Muscle layer of duodenum (tissue), 2 donors: ENCODE measurements around the gene TTC5.
A peak's percentile ranks its signal among the peaks of the same experiment; 100 is the strongest.
"Not testable (repeated sequence)": the region's sequence is repeated elsewhere in the genome, so short reads cannot be mapped to it uniquely, and the experiment has no call there.

Experiments
- H3K27ac ChIP-seq: one replicate; pipeline ENCODE4 v1.7.0; 2013; ENCODE audit warnings: mild to moderate bottlenecking, low read length
- H3K27me3 ChIP-seq: one replicate; pipeline ENCODE4 v1.7.0; 2013; ENCODE audit warnings: low read depth, mild to moderate bottlenecking, control low read depth, low read length
- H3K36me3 ChIP-seq, 2 donors: one replicate each; pipeline ENCODE4 v1.7.0; 2013; ENCODE audit warnings: low read length in 2 of 2, control low read depth in 1 of 2, mild to moderate bottlenecking in 1 of 2; ENCODE audit not compliant: insufficient read depth in 2 of 2, control insufficient read depth in 1 of 2
- H3K4me1 ChIP-seq, 2 donors: one replicate each; pipeline ENCODE4 v1.7.0; 2013; ENCODE audit warnings: low read length in 2 of 2, mild to moderate bottlenecking in 2 of 2, control low read depth in 1 of 2, moderate library complexity in 1 of 2; ENCODE audit not compliant: insufficient read depth in 2 of 2, control insufficient read depth in 1 of 2
- H3K4me3 ChIP-seq, 2 donors: one replicate each; pipeline ENCODE4 v1.7.0; 2013; ENCODE audit warnings: low read length in 2 of 2, low read depth in 1 of 2, mild to moderate bottlenecking in 1 of 2
- H3K9me3 ChIP-seq, 2 donors: one replicate each; pipeline ENCODE4 v1.7.0; 2013; ENCODE audit warnings: low read length in 2 of 2, control low read depth in 1 of 2, mild to moderate bottlenecking in 1 of 2; ENCODE audit not compliant: control insufficient read depth in 1 of 2
- donor health status: healthy.

The TTC5 gene, protein sequence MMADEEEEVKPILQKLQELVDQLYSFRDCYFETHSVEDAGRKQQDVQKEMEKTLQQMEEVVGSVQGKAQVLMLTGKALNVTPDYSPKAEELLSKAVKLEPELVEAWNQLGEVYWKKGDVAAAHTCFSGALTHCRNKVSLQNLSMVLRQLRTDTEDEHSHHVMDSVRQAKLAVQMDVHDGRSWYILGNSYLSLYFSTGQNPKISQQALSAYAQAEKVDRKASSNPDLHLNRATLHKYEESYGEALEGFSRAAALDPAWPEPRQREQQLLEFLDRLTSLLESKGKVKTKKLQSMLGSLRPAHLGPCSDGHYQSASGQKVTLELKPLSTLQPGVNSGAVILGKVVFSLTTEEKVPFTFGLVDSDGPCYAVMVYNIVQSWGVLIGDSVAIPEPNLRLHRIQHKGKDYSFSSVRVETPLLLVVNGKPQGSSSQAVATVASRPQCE

DNA sequence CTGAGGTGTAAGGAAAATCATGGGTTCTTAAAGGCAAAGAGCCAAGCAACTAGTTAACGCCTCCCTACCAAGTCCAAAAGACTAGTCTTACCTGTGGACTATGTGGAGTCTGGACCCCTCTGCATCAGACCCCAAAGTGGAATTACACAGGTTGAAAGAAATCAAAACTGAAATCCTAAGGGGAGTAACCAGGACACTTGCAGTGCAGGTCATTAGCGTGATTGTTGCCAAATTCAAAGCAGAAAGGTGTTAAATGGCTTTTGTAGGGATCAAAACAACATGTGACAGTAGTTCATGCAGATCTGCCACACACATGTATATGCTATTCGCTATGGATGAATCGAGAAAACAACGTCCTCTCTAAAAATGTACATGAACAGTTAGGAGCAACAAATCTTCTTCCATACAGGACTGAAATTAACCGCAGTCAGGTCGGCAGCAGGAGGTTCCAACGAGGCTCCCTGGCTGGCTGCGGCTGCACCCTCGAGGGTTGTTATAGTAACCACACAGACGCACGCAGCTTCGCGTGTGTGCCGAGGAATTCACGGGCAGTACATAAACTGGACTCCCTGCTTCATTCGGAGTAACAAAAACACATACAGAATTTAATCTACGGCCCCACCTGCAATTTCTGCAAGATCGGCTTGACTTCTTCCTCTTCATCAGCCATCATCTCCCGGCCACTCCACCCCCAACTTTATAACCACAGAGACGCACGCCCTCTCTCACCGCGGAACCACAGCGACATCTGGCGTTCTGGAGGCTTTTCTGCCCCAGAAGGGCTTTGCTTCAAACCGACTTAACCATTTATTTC is at the start of gene TTC5:
TSS of gene TTC5 (minus strand) at position 687 of the 814 bp plus-strand sequence. CDS start at position 673, 14 bp downstream.
- H3K9me3 ChIP-seq, result no peaks in the 10 kb centered on the region
- H3K27ac ChIP-seq, result no peak within 1 kb of the TSS
- peak within 1 kb of the TSS; percentile 88 to 89 for H3K4me3 ChIP-seq
- peaks cover 10 to 20% of the 10 kb centered on the region in 2 donors for H3K4me1 ChIP-seq
- no peaks in the 10 kb centered on the region for H3K27me3 ChIP-seq
- H3K36me3 ChIP-seq, result peaks cover 13 to 16% of the 10 kb centered on the region in 2 donors

DNA sequence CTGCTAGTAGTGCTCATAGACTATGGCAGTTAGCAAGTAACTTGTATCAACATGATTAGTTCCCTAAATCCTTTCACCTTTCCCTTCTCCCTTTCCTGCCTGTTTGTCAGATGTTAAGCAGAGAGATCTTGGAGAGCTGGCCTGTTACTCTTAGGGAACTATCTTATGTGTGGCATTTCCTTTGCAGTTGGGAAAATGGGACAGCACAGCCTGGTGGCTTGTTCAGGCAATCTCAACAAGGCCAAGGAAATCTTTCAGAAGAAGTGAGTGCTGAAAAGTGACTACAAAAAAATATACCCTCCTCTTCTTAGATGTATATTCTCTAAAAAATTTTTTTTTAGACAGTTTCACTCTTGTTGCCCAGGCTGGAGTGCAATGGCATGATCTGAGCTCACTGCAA is 45.1 kb upstream of the TTC5 start:
- H3K36me3 ChIP-seq, result peaks cover 36 to 65% of the 10 kb centered on the region in 2 donors
- H3K9me3 ChIP-seq, result no peaks in the 10 kb centered on the region
- no peak overlapping the region for H3K4me3 ChIP-seq
- no peaks in the 10 kb centered on the region for H3K4me1 ChIP-seq
- H3K27ac ChIP-seq, result no peak overlapping the region
- H3K27me3 ChIP-seq, result no peaks in the 10 kb centered on the region

DNA sequence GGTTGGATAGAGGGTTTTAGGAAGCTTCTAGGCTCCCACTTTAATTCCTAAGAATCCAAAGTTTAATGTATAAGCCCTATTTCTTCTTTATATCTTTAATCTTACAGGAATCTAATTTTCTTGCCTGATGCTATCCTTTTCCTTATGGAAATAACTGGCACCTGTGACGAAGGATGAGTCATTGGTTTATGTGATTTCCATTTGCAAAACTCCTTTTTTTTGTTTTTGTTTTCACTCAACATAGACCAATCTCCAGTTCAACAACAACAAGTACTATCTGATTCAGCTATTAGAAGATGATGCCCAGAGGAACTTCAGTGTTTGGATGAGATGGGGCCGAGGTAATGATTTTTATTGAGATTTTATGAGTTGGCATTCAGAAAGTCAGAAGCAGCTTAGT is 44.5 kb upstream of the TTC5 start:
- Histone ChIP-seq H3K27ac (no peak overlapping the region), H3K27me3 (no peaks in the 10 kb centered on the region), H3K9me3 (no peaks in the 10 kb centered on the region), H3K4me1 (no peaks in the 10 kb centered on the region), H3K36me3 (peaks cover 32 to 67% of the 10 kb centered on the region in 2 donors), H3K4me3 (no peak overlapping the region)

DNA sequence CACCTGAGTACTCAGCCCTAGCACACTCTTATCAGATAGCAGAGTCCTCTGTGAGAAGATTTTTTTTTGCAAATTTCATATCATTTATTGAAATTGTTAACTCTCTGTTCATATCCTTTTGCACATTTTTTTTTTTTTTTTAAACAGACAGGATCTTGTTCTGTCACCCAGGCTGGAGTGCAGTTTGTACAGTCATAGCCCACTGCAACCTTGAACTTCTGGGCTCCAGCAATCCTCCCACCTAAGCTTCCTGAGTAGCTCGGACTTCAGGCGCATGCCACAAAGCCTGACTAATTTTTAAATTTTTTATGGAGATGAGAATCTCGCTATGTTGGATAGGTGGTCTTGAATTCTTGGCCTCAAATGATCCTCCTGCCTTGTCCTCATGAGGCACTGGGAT is 42.0 kb upstream of the TTC5 start:
- H3K4me1 ChIP-seq, result peaks cover 5 to 9% of the 10 kb centered on the region in 2 donors
- H3K27me3 ChIP-seq, result no peaks in the 10 kb centered on the region
- H3K4me3 ChIP-seq, result no peak overlapping the region
- no peak overlapping the region for H3K27ac ChIP-seq
- H3K36me3 ChIP-seq, result peaks cover 14 to 52% of the 10 kb centered on the region in 2 donors
- H3K9me3 ChIP-seq, result no peaks in the 10 kb centered on the region

DNA sequence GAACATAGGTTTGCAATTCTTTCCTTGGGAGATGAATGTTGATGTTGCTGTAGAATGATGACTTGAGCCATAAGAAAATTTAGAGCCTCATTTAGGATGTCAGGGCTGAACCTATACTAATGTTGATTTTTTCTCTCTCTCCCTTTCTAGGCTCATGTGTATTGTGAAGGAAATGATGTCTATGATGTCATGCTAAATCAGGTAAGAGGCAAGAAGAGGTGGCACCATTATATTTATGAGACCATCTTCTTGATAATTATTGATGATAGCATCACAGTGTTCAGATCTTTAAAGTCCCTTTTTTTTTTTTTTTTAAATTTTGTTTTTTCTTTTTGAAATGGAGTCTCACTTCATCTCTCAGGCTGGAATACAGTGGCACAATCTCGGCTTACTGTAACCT is 41.0 kb upstream of the TTC5 start:
- Histone ChIP-seq H3K27me3 (no peaks in the 10 kb centered on the region), H3K27ac (no peak overlapping the region), H3K9me3 (no peaks in the 10 kb centered on the region), H3K4me3 (no peak overlapping the region), H3K4me1 (peaks cover 5 to 9% of the 10 kb centered on the region in 2 donors), H3K36me3 (peaks cover 6 to 42% of the 10 kb centered on the region in 2 donors)

DNA sequence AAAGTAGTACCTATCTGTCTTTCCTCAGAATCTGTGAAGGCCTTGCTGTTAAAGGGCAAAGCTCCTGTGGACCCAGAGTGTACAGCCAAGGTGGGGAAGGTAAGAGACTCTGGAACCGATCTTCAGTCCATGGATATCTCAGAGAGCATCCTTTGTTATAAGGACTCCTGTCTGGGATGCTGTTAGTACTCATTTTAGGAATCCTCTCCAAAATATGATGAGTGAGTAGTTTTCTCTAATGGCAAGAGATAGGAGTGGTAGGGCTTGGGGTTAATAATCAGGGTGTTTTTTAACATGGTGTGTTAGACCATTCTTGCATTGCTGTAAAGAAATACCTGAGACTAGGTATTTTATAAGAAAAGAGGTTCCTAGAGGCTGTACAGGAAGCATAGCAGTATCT is 39.6 kb upstream of the TTC5 start:
- Histone ChIP-seq H3K27me3 (no peaks in the 10 kb centered on the region), H3K9me3 (no peaks in the 10 kb centered on the region), H3K4me3 (no peak overlapping the region), H3K36me3 (peaks cover 6 to 34% of the 10 kb centered on the region in 2 donors), H3K4me1 (peaks cover 5 to 9% of the 10 kb centered on the region in 2 donors), H3K27ac (no peak overlapping the region)

DNA sequence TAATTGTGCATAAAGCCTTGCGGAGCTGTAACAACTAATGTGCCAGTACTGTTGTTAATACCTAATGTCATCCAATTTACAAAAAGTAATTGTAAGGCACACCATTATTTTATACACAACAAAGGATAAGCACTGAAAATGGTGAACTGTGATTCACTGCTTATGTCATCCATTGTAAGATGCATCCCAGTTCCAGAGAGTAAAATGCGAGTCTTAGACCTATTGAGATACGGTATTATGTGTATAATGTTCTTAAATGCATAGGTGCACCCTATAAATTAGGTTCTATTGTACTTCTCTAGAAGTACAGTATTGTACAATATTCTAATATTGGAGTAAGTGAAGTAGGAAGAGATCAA is 38.1 kb upstream of the TTC5 start:
- peaks cover 6 to 24% of the 10 kb centered on the region in 2 donors for H3K36me3 ChIP-seq
- H3K9me3 ChIP-seq, result no peaks in the 10 kb centered on the region
- peak overlapping the region; percentile 75 to 88 for H3K4me3 ChIP-seq

DNA sequence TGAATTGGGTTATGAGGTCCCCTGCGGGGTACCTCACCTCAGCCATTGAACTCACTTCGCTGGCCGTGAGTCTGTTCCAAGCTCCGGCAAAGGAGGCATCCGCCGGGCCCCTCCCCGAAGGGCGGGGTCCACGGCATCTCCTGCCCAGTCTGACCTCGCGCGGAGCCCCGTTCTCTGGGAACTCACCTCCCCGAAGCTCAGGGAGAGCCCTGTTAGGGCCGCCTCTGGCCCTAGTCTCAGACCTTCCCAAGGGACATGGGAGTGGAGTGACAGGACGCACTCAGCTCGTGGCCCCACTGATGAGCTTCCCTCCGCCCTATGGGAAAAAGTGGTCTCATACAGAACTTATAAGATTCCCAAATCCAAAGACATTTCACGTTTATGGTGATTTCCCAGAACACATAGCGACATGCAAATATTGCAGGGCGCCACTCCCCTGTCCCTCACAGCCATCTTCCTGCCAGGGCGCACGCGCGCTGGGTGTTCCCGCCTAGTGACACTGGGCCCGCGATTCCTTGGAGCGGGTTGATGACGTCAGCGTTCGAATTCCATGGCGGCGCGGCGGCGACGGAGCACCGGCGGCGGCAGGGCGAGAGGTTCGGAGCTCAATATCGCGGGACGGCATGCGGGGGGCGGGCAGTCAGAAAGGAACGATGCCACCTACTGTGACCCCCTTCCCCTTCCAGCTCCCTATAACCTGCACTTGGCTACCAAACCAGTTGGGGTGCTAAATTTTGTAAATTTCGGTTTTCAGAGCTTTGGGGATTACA is 37.5 kb upstream of the TTC5 start, which contains the start of gene PARP2:
TSS of gene PARP2 (plus strand) at position 544 of the 770 bp plus-strand sequence. CDS start at position 551, 7 bp downstream.
- H3K4me1 ChIP-seq, result peaks cover 5 to 9% of the 10 kb centered on the region in 2 donors
- peaks cover 6 to 24% of the 10 kb centered on the region in 2 donors for H3K36me3 ChIP-seq
- H3K9me3 ChIP-seq, result no peaks in the 10 kb centered on the region
- peak within 1 kb of the TSS; percentile 75 to 88 for H3K4me3 ChIP-seq
- peak within 1 kb of the TSS; percentile 91 for H3K27ac ChIP-seq
- H3K27me3 ChIP-seq, result no peaks in the 10 kb centered on the region

More for the DNA sequence above, 38.1 kb upstream of the TTC5 start:
- Histone ChIP-seq H3K27ac (peak overlapping the region; percentile 86), H3K27me3 (no peaks in the 10 kb centered on the region), H3K4me1 (peaks cover 5 to 9% of the 10 kb centered on the region in 2 donors)

DNA sequence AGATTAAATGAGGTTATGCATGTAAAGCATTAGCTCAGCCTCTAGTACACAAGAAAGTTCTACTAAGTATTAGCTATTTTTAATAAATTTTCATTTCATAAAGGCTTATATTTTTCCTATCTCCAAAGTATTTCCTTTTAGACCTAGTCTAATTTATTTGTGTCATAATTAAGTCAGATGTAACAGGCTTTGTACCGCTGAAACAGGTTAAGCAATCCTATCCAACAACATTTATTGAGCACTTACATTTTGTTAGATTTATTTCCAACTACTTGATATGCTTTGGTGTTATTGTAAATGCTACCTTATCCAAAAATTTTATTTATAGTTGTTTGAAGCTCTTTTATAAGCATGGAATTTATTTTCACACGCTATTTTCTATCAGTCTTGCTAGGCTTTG is 35.9 kb upstream of the TTC5 start:
- Histone ChIP-seq H3K4me3 (peak overlapping the region; percentile 75 to 88), H3K4me1 (peaks cover 5 to 9% of the 10 kb centered on the region in 2 donors), H3K9me3 (no peaks in the 10 kb centered on the region), H3K36me3 (peaks cover 2 to 16% of the 10 kb centered on the region in 2 donors), H3K27ac (no peak overlapping the region), H3K27me3 (no peaks in the 10 kb centered on the region)

DNA sequence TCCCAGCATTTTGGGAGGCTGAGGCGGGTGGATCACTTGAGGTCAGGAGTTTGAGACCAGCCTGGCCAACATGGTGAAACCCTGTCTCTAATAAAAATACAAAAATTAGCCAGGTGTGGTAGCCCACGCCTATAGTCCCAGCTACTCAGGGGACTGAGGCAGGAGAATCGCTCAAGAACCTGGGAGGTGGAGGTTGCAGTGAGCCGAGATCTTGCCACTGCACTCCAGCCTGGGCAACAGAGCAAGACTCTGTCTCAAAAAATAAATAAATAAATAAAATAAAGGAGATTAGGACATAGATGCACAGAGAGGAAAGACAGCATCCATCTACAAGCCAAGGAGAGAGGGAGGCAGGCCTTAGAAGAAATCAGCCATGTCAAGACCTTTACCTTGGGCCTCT is 35.3 kb upstream of the TTC5 start:
- not testable (repeated sequence) for H3K4me1 ChIP-seq, H3K4me3 ChIP-seq, H3K27me3 ChIP-seq, H3K9me3 ChIP-seq, H3K27ac ChIP-seq
- H3K36me3 ChIP-seq, result peaks cover 0 to 10% of the 10 kb centered on the region in 2 donors
